GM19193 (cell line): ENCODE measurements around the gene CPSF7.

Experiments used
- POLR2A ChIP-seq: IDR thresholded peaks from 4 replicates; pipeline ENCODE4 v1.6.1; 2011; ENCODE audit not compliant: insufficient read depth, insufficient read length; ENCODE audit errors: extremely low read depth

Gene CPSF7

GRCh38 chr11:61356706-61357105, 73.1 kb downstream of the CPSF7 start:
- no peak for TF ChIP-seq POLR2A

- TF ChIP-seq POLR2A, result no peak
These were observed 75.6 kb downstream of the CPSF7 start for GRCh38 chr11:61354208-61354607.

- no peak for TF ChIP-seq POLR2A
These were observed 76.4 kb downstream of the CPSF7 start for GRCh38 chr11:61353131-61354067.
